Measurements from ENCODE around the gene CCT2. TPM values are rescaled to one million over a fixed set of nuclear protein-coding genes. Genes with fewer than 3 reads are reported as not detected.

CCT2 gene
- total RNA-seq, 2 donors from 2014 or later, result 104 to 223 TPM

- H3K9me3 ChIP-seq, result no peaks in the 10 kb centered on the region
- DNase-seq, result no peak
- no peaks in the 10 kb centered on the region for H3K27me3 ChIP-seq
- no peaks in the 10 kb centered on the region for H3K4me1 ChIP-seq
- intact Hi-C loops (cut with DNase I), result loop anchor here (10.0 kb wide), 1 partner anchor 262 kb away; no protein-coding TSS in a partner anchor
- no peak overlapping the region for H3K27ac ChIP-seq
- no peak overlapping the region for H3K9ac ChIP-seq (ENCODE audit: low read depth in 2 of 2, low read length in 2 of 2)
- no peak overlapping the region for H3K4me3 ChIP-seq
- TF ChIP-seq CTCF (IDR thresholded peaks at IDR 0.05), result no peak
- H3K36me3 ChIP-seq, result no peaks in the 10 kb centered on the region
Measured at GRCh38 chr12:69647178-69647577, 61.9 kb downstream of the CCT2 start.

GRCh38 chr12:69648476-69648875, 63.2 kb downstream of the CCT2 start:
- H3K9ac ChIP-seq (ENCODE audit: low read depth in 2 of 2, low read length in 2 of 2), result no peak overlapping the region
- no peak for TF ChIP-seq CTCF (IDR thresholded peaks at IDR 0.05)

GRCh38 chr12:69649529-69649928, 64.3 kb downstream of the CCT2 start:
- intact Hi-C loops (cut with DNase I), result loop anchor here (10.0 kb wide), 1 partner anchor 265 kb away; no protein-coding TSS in a partner anchor
- no peak for DNase-seq

More at GRCh38 chr12:69648476-69648875, 63.2 kb downstream of the CCT2 start:
- H3K36me3 ChIP-seq, result no peaks in the 10 kb centered on the region
- no peaks in the 10 kb centered on the region for H3K4me1 ChIP-seq
- no peak overlapping the region for H3K4me3 ChIP-seq
- intact Hi-C loops (cut with DNase I), result loop anchor here (10.0 kb wide), 1 partner anchor 264 kb away; no protein-coding TSS in a partner anchor
- no peaks in the 10 kb centered on the region for H3K9me3 ChIP-seq
- no peak overlapping the region for H3K27ac ChIP-seq
- no peaks in the 10 kb centered on the region for H3K27me3 ChIP-seq
- no peak for DNase-seq

More at GRCh38 chr12:69649529-69649928, 64.3 kb downstream of the CCT2 start:
- H3K36me3 ChIP-seq, result no peaks in the 10 kb centered on the region
- H3K9me3 ChIP-seq, result no peaks in the 10 kb centered on the region
- no peak for TF ChIP-seq CTCF (IDR thresholded peaks at IDR 0.05)
- no peaks in the 10 kb centered on the region for H3K27me3 ChIP-seq
- no peak overlapping the region for H3K4me3 ChIP-seq
- no peak overlapping the region for H3K9ac ChIP-seq (ENCODE audit: low read depth in 2 of 2, low read length in 2 of 2)
- no peak overlapping the region for H3K27ac ChIP-seq
- no peaks in the 10 kb centered on the region for H3K4me1 ChIP-seq

Small RNA genes lying within 50 kb of the gene (microRNA-seq; reads per million reads assigned to microRNA genes)
- gene MIR3913-1 (not detected), gene MIR3913-2 (not detected)

Other genes with a start within 250 kb of the CCT2 start
- gene LYZ, start 237.1 kb upstream of the CCT2 start, total RNA-seq, result 100 to 1,000 TPM in 1 of 2 donors, 10 to 100 TPM in 1; 20.6 to 162 TPM
- 10 to 100 TPM; 16.4 to 18.2 TPM for gene YEATS4, start 225.7 kb upstream of the CCT2 start, total RNA-seq
- 10 to 100 TPM; 22.4 to 28.4 TPM for gene FRS2, start 115.1 kb upstream of the CCT2 start, total RNA-seq
- gene LRRC10, start 25.4 kb downstream of the CCT2 start, total RNA-seq, result not detected
- gene BEST3, start 113.8 kb downstream of the CCT2 start, total RNA-seq, result not detected
- 10 to 100 TPM; 34.5 to 43.6 TPM for gene RAB3IP, start 153.4 kb downstream of the CCT2 start, total RNA-seq
- under 1 TPM; 0.37 to 0.45 TPM for gene MYRFL, start 239.8 kb downstream of the CCT2 start, total RNA-seq